GM18498 (cell line): ENCODE measurements around the gene HEPN1.
A peak's percentile ranks its signal among the peaks of the same experiment; 100 is the strongest.
"Not testable (repeated sequence)": the region's sequence is repeated elsewhere in the genome, so short reads cannot be mapped to it uniquely, and the experiment has no call there.

Experiments
- ATAC-seq: cut with Tn5 transposase; IDR thresholded peaks from one replicate; pipeline ENCODE4 v1.9.1; 2021; ENCODE audit warnings: mild to moderate bottlenecking, moderate library complexity; ENCODE audit not compliant: unreplicated experiment

HEPN1 gene

GRCh38 chr11:124938970-124939369, 19.9 kb downstream of the HEPN1 start:
- ATAC-seq, result no peak

GRCh38 chr11:124941703-124942102, 22.7 kb downstream of the HEPN1 start:
- ATAC-seq, result no peak

- ATAC-seq, result no peak
These were observed 23.6 kb downstream of the HEPN1 start for GRCh38 chr11:124942466-124943253.

- no peak for ATAC-seq
These were observed 24.2 kb downstream of the HEPN1 start for GRCh38 chr11:124943254-124943616.

- ATAC-seq, result no peak
These were observed 24.7 kb downstream of the HEPN1 start for GRCh38 chr11:124943741-124944140.

GRCh38 chr11:124944565-124944964, 25.5 kb downstream of the HEPN1 start:
- ATAC-seq, result no peak

- ATAC-seq, result no peak
These were observed 26.8 kb downstream of the HEPN1 start for GRCh38 chr11:124945826-124946225.

- no peak for ATAC-seq
These were observed 27.7 kb downstream of the HEPN1 start for GRCh38 chr11:124946735-124947141.

GRCh38 chr11:124950601-124951330, 31.7 kb downstream of the HEPN1 start:
- no peak for ATAC-seq

- no peak for ATAC-seq
These were observed 32.3 kb downstream of the HEPN1 start for GRCh38 chr11:124951341-124951740.

- ATAC-seq, result peak; percentile 100
These were observed 34.9 kb downstream of the HEPN1 start, which contains the start of gene CCDC15 for GRCh38 chr11:124953753-124954589. CCDC15 (plus strand) TSS chr11:124954202; CDS start chr11:124954733, 531 bp downstream.

GRCh38 chr11:124954590-124954955, 35.5 kb downstream of the HEPN1 start:
- no peak for ATAC-seq

- ATAC-seq, result no peak
These were observed 36.0 kb downstream of the HEPN1 start for GRCh38 chr11:124955035-124955434.

- ATAC-seq, result peak; percentile 93
These were observed 43.0 kb downstream of the HEPN1 start for GRCh38 chr11:124961972-124962609.

GRCh38 chr11:124968197-124968596, 49.1 kb downstream of the HEPN1 start:
- ATAC-seq, result not testable (repeated sequence)
